Activated CD4-positive, CD25-positive, alpha-beta regulatory T cell treated with anti-CD3 and anti-CD28 coated beads, Interleukin-2, amount 50 U/mL, for 16 hours (primary cell): ENCODE results near the gene ARHGAP8.
"Not testable (repeated sequence)": the region's sequence is repeated elsewhere in the genome, so short reads cannot be mapped to it uniquely, and the experiment has no call there.

Source experiments
- DNase-seq: peaks from one replicate; pipeline ENCODE4 v3.0.0-alpha.2; 2020; ENCODE audit warnings: low read depth, low spot score

ARHGAP8 gene

DNA sequence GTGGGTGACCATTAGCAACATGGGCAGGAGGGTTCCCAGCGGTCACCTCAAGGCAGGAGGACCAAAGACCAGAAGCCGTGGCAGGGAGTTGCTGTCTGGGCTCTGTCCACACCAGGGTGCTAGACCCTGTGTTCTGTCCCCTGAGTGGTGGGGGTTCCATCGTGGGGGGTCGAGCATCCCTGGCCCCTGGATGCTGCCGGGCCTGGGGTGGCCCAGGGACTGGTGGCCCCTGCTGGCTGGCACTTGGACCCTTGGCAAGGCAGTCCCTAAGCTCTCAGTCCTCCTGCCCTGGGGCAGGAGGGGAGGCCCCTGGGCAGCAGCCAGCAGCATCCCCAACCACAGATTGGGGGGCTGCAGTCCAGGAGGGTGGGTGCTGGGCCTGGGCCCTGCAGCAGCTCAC lies 13.4 kb upstream of the ARHGAP8 start:
- DNase-seq, result no peak

DNA sequence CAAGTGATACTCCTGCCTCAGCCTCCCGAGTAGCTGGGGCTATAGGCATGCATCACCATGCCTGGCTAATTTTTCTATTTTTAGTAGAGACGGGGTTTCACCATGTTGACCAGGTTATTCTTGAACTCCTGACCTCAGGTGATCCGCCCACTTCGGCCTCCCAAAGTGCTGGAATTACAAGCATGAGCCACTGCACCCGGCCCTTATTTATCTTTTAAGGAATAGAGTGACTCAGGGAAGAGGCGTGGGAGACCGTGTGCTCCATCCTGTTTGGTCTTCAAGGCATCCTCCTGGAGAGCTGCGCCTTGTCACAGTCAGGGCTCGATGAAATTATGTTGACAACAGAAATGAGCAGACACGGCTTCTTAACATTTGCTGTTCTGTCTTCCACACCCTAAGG lies 12.7 kb upstream of the ARHGAP8 start:
- not testable (repeated sequence) for DNase-seq

DNA sequence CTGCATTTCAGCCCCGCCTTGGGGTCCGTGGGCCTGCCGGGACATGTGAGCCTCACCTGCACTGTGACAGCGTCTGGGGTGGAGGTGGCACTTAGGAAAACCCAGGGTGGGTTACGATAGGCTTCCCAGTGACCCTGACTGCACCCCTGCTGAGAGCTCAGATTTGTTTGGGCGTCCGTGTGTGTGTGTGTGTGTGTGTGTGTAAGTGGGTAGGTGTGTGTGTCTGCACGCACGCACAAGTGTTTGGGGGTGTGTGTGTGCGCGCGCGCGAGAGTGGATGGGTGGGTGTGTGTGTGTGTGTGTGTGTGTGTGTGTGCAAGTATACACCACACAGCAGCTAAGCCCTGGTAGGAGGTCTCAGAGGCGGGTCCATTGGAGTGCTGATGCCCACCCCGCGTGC lies 12.1 kb upstream of the ARHGAP8 start:
- no peak for DNase-seq

DNA sequence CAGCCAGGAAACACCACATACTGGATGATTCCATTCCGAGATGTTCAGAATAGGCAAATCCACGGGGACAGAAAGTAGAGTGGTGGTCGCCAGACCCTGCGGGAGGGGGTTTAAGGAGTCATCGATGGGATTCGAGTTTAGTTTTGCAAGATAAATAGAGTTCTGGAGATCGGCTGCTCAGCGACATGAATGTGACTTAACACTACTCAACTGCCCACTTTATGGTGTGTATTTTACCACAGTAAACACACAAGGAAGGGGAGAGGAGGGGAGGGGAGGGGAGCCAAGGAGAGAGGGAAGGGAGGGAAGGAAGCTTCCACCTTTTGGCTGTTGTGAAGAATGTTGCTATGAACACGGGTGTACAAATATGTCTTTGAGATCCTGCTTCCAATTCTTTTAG lies 10.4 kb upstream of the ARHGAP8 start:
- no peak for DNase-seq

DNA sequence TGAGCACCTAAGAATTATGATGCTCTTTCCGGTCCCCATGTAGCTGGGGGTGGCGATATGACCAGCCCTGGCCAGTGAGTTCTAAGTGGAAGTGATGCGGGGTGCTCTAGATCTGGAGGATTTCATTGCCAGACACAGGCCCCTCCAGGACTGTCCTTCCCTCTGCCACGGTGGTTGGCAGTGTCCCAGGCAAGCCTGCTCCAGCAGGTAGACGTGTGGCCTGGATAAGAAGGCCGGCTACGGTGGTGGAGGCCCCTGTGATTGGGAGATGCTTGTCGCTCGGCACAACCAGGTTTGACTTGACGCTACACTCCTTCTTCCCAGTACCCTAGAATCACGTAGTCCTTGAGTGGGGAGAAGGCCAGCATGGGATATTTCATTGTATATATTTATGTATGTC lies 9.1 kb upstream of the ARHGAP8 start:
- no peak for DNase-seq

DNA sequence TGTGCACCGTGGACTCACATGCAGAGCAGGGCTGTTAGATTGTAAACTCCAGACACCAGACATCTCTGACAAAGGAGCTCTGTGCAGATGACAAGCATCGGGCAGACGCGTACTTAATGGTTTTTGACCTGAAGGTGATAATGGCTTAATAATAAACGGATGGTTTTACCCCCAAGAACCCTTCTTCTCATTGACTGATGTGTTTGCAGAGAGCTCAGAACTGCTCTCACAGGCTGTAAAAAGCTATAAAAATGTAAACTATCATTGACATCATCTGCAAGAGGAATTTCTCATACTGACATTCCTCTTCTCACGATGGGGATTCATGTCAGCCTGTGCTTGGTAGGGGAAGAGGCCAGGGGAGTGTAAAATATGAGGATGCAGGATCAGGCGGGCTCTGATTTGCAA lies 8.6 kb upstream of the ARHGAP8 start:
- DNase-seq, result no peak

DNA sequence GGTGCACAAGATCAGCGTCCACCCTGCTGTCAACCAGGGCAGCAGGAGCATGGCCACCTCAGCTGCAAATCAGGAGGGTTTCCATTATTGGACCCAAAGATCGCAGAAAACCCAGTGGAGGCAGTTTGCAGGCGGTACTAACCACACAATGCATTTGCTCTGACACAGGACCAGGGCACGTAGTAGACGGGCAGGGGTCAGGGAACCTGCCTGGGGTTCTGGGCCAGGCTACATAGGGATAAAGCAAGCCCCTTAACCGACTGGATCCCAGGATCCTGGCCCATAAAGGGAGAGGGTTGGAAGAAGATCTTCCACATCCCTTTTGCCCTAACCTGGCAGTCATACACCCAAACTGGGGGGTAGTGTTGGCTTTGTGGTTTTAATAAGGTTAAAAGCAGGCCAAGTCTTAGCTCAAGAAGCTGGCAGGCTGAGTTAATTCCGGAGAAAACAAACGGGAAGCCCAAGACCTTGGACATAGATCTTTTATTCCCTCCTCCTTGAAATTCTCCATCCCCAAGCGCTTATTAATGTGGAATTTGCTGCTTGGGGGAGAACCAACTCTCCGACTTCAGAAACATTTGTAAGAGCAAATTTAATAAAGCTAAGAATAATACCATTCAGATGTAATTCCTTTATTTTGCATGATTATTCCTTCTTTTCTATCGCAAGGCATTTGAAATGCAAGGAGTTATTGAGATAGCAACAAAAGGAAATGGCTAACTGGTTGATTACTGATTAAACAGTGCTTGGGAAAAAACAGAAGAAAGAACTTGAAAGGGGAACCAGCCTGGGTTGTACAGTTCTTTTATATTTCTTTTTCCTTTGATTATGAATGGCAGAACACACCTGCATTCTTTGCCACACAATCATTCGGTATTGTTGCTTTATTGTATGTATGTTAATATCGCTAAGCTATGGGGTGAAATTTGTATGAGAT lies 6.3 kb upstream of the ARHGAP8 start:
- no peak for DNase-seq

DNA sequence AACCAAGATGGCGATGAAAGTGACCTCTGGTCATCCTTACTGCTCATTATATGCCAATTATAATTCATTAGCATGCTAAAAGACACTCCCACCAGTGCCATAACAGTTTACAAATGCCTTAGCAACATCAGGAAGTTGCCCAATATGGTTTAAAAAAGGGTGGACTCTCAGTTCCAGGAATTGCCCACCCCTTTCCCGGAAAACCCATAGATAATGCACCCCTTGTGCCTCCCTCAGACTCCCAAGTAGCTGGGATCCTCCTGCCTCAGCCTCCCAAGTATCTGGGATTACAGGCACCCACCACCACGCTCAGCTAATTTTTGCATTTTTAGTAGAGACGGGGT lies 4.6 kb upstream of the ARHGAP8 start:
- DNase-seq, result not testable (repeated sequence)

DNA sequence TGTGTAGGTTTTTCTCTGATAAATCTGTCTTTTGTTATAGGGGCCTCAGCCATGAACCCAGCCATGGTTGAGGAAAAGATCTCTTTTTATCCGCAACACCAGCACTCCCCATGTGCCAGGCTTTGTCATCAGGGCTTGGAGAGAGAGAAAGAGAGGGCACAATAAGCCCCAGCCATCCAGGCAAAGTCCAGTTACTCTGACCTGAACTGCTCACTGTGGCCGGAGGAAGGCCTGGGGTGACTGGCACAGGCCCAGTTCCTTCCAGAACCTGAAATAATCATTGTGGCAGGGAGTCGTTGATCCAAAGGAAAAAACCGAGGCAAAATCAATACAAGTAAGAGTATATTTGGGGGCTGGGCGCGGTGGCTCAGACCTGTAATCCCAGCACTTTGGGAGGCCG lies 3.9 kb upstream of the ARHGAP8 start:
- DNase-seq, result no peak

DNA sequence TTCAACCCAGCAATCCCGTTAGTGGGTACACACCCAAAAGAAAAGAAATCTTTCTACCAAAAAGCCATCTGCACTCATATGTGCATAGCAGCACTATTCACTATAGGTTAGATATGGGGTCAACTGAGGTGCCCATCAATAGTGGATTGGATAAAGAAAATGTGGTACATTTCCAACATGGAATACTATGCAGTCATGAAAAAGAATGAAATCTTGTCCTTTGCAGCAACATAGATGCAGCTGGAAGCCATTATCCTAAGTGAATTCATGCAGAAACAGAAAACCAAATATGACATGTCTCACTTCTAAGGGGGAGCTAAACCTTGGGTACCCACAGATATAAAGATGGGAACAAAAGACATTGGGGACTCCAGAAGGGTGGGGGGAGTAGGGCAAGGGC lies 1.9 kb upstream of the ARHGAP8 start:
- DNase-seq, result no peak

DNA sequence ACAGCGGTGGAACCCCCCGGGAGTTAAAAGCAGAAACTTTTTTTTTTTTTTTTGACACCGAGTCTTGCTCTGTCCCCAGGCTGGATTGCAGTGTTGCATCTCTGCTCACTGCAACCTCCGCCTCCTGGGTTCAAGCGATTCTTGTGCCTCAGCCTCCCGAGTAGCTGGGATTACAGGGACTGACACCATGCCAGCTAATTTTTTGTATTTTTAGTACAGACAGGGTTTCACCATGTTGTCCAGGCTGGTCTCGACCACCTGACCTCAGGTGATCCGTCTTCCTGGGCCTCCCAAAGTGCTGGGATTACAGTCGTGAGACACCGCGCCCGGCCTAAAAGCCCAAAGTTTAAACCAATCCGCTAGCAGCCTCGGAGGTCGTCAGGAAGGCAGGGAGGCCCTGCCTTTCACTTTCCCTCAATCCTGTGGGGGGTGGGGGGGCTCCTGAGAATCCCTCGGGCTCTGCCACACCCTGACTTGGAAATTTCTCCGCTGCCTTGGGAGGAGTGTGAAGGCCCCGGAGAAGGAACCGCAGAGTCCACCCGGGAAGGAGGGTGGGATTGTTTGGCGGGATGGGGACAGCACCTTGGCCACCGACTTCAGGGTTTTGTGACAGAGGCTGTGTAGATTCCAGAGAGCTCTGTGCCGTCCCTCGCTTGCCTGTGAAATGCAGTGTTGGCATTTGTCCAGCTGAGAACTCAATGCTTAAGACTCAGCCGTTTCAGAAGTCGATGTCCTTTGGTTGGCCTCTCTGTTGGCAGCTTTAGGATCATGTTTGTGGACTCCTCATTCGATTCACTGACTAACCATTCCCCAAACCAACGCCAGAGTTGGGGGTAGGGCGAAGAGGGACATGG lies 1.0 kb downstream of the ARHGAP8 start:
- DNase-seq, result no peak

DNA sequence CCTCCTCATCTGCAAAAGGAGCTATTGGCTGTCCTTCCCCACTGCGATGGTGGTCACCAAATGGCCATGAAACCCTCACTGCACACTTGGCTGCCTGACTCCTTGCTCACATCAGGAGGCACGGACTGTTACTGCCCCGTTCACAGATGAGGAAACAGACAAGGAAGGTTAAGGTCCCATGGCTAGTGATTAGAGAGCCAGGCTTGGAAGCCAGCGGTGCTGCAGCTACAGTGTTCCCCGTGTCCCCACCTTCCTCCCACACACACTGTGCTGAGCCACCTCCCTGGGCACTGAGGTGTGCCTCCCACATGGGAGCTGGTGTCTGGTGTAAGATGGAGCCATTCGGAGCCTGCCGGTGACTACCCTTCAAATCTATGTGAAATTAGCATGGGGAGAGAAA lies 2.6 kb downstream of the ARHGAP8 start:
- DNase-seq, result no peak

DNA sequence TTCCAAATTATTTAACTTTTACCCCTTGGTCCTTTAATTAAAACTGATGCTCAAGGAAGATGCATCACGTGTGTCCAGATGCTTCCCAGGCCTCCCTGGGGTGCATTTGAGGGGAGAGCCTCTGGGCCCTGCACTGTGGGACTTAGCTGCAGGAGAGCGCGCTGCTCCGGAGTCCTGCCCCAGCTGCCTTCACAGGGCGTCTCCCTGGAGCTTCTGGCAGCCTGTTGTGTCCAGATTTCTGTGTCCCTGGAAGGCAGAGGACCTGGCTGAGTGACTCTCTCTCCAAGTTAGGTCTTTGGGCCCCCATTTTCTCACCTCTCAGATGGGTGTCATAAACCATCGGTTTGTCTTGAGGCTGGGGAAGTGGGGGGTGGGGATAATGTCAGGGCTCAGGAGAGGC lies 3.0 kb downstream of the ARHGAP8 start:
- DNase-seq, result no peak

DNA sequence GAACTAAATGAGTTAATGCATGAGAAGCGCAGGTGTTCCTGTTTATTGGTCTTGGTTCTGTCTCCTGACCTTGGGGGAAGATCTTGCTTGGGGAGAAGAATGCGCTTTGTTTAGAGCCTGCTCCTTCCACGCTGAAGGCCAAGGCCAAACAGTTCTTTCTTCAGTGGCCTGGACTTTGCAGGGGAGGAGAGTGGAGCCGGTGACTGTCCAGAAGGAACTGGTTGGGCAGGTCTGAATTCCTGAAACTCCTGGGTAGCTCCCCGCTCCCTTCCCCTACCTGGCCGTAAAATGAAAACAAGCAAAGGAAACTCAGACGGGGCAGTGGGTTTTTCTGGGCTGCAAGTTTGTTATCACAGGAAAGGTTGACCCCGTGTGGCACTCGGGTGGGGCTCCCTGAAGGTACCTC lies 3.6 kb downstream of the ARHGAP8 start:
- no peak for DNase-seq

DNA sequence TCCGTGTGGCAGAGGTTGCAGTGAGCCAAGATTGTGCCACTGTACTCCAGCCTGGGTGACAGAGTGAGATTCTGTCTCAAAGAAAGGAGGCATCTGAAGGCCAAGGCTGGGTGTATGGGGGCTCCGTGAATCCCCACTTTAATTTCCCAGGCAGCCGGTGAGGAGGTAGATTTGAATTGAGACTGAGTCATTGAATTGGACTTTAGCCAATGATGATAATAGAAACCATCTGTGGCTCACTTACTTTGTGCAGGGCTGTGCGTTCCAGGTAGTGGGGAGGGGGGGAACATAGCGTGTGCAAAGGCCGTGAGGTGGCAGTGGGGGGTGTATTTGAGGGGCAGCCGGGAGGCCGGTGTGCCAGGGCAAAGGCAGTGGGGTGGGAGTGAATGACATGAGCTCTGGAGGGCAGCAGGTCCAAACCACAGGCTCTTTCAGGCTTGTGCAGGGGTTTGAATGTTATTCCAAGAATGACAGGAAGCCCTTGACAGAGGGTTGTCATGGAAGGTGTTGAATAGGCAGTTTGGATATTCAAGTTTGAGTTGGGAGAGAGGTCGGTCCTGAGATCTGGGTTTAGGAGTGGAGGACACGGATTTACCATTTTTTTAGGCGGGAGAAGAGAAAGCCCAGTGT lies 6.1 kb downstream of the ARHGAP8 start:
- DNase-seq, result no peak

DNA sequence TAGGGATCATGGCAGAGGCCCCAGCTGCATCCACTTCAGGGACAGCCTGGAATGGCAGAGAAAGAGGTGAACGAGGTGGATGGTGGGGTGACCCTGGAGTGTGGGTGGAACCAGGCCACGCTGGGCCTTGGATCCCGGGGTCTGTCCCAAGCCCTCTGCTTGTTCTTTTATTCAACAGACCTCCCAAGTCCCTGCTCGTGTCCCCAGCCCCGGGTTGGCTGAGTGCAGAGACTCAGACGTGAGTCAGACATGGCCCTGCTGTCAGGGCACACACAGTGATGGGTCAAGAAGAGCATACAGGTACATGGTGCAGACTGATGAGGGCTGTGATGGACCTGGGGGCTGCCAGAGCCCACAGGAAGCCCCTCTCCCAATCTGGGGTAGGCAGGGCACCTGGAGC lies 6.6 kb downstream of the ARHGAP8 start:
- DNase-seq, result no peak

DNA sequence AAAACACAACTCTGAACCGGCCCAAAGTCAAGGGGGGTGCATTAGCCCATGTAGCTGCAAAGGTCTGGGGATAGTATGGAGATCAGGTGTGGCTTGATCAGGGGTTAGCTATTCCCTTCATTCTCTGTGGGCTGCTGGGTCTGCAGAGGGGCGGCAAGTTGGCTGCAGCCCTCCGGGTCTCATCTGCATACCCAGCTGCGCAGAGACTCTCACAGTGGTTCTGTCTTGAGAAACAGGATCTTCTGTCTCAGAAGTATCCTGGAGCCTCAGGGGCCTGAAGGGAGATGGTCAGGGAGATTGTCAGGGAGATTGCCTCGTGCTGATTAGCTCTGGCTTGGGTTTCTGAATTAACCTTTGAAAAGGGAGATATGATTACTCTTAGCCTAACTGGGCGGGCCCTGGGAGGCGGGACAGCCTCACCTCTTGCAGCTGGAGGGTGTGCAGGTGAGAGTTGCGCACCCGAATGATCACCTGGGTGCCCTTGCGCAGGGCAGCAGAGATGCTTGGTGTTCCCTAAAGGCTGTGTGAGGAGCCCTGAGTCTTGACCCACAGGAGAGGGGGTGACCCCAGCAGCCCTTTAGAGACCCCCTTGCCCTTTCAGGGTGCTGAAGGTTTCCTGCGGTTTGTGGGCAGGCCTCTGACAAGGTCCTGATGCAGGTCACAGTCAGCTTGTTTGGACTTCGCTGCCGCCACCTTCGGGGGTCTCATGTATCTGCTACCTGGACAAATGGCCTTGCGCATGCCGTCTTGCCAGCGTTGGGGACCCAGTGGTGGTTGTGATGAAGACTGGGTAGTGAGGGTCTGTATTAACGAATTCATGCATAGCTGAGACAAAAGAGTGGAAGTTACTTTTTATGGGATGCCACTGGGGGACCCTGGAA lies 7.3 kb downstream of the ARHGAP8 start:
- DNase-seq, result no peak

DNA sequence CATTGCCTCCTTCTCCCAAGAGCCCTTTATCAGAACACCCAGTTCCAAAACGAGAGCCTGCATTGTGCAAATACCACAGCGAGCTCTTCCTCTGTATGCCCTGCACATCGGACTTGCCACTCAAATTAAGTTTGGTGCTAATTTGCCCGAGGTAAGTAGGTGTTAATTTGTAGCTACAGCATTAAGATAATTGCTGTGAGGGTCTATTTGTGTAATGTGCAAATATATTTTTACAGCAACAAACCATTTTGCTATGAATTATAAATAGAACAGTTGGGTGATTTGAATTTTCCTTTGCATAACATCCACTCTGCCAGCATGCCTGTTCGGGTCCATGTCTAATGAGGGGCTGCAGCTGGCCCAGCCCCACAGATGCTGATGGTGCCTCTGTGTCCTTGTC lies 8.1 kb downstream of the ARHGAP8 start:
- no peak for DNase-seq

DNA sequence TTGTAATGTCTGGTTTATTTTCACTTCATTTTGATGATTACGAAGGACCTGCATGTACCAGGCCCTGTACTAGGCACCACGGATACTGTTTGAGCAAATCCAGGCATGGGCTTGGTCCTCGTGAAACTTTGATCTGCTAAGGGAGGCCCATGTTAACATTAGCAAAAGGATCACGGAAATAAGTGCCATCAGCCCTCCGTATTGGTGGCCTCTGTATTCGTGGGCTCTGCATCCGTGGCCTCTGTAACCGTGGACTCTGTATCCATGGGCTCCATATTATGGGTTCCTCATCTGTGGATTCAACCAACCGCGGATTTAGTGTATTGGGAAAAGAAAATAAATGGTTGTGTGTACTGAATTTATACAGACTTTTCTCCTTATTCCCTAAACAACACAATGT lies 8.7 kb downstream of the ARHGAP8 start:
- no peak for DNase-seq

DNA sequence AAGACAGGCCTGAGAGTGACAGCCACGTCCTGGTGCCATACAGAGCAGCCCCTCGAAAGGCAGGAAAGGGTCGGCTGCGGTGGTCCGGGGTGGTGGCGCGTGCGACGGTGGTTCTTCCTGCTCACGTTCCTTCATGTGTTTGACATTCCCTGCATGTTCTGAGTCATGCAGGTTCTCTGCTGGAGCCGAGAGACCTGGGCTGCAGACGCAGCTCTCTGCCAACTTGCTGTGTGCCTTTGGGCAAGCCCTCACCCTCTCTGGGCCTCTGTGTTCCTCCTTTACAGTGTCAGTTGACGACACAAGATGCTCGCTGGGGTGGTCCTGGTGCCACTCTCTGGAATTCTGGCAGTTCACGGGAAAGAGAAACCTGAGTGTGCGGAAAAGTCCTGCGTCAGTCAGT lies 12.0 kb downstream of the ARHGAP8 start:
- DNase-seq, result no peak

DNA sequence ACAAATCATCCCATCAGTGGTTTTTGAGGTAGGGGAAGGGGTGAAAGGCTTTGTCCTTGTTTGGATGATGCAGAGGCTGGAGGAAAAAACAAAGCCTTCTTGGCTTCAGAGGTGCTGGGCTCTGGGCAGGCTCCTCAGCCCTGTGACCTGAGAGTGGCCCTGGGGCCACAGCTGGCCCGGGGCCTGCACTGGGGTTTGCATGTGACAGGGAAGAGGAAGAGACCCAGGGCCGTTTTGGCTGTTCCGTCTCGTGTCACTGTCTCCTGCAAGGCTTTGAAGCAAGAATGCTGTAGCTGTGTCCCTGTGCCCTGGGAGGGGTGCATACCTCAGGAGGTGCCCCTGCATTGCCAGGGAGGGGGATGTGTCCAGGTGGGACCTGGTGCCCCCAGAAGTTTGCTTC lies 12.6 kb downstream of the ARHGAP8 start:
- DNase-seq, result no peak
